Stimulated activated naive CD8-positive, alpha-beta T cell treated with anti-CD3 and anti-CD28 coated beads, Interleukin-15, Interleukin-2, amounts not matched to agents 100 ng/mL and 50 ng/mL, for 24 hours (primary cell): Measurements from ENCODE around the gene FBN3.

Source experiments
- H3K27ac Mint-ChIP-seq: one replicate; pipeline ENCODE4 v1.8.0; 2021; ENCODE audit warnings: mild to moderate bottlenecking, mixed read lengths
- H3K27me3 Mint-ChIP-seq: one replicate; pipeline ENCODE4 v1.8.0; 2021; ENCODE audit warnings: mixed read lengths
- H3K36me3 Mint-ChIP-seq: one replicate; pipeline ENCODE4 v1.8.0; 2021; ENCODE audit warnings: low read depth, mixed read lengths
- H3K4me1 Mint-ChIP-seq: one replicate; pipeline ENCODE4 v1.8.0; 2021; ENCODE audit warnings: low read depth, mixed read lengths
- H3K4me3 Mint-ChIP-seq: one replicate; pipeline ENCODE4 v1.8.0; 2021; ENCODE audit warnings: mild to moderate bottlenecking, mixed read lengths
- H3K9me3 Mint-ChIP-seq: one replicate; pipeline ENCODE4 v1.8.0; 2021; ENCODE audit warnings: mixed read lengths

Gene FBN3

GRCh38 chr19:8094336-8094735 is 55.1 kb downstream of the FBN3 start:
- Mint-ChIP-seq H3K9me3 (no peaks in the 10 kb centered on the region), H3K36me3 (no peaks in the 10 kb centered on the region), H3K27ac (no peak overlapping the region), H3K27me3 (peaks cover 5% of the 10 kb centered on the region), H3K4me3 (no peak overlapping the region), H3K4me1 (no peaks in the 10 kb centered on the region)

GRCh38 chr19:8093740-8094139 is 55.7 kb downstream of the FBN3 start:
- Mint-ChIP-seq H3K4me1 (no peaks in the 10 kb centered on the region), H3K27me3 (peaks cover 5% of the 10 kb centered on the region), H3K27ac (no peak overlapping the region), H3K4me3 (no peak overlapping the region), H3K36me3 (no peaks in the 10 kb centered on the region), H3K9me3 (no peaks in the 10 kb centered on the region)

- no peaks in the 10 kb centered on the region for H3K9me3 Mint-ChIP-seq
- no peaks in the 10 kb centered on the region for H3K27me3 Mint-ChIP-seq
- H3K4me3 Mint-ChIP-seq: no peak overlapping the region
- no peak overlapping the region for H3K27ac Mint-ChIP-seq
- no peaks in the 10 kb centered on the region for H3K4me1 Mint-ChIP-seq
- H3K36me3 Mint-ChIP-seq: no peaks in the 10 kb centered on the region
Observed at GRCh38 chr19:8090950-8091349, 58.4 kb downstream of the FBN3 start.

GRCh38 chr19:8089664-8090601 is 59.5 kb downstream of the FBN3 start:
- Mint-ChIP-seq H3K4me1 (no peaks in the 10 kb centered on the region), H3K27me3 (no peaks in the 10 kb centered on the region), H3K36me3 (no peaks in the 10 kb centered on the region), H3K4me3 (no peak overlapping the region), H3K9me3 (no peaks in the 10 kb centered on the region), H3K27ac (no peak overlapping the region)

- Mint-ChIP-seq H3K27me3 (no peaks in the 10 kb centered on the region), H3K27ac (no peak overlapping the region), H3K9me3 (no peaks in the 10 kb centered on the region), H3K36me3 (no peaks in the 10 kb centered on the region), H3K4me3 (no peak overlapping the region), H3K4me1 (no peaks in the 10 kb centered on the region)
Observed at GRCh38 chr19:8088752-8089663, 60.4 kb downstream of the FBN3 start.

GRCh38 chr19:8087876-8088275 is 61.5 kb downstream of the FBN3 start:
- H3K27ac Mint-ChIP-seq: no peak overlapping the region
- no peak overlapping the region for H3K4me3 Mint-ChIP-seq
- H3K9me3 Mint-ChIP-seq: no peaks in the 10 kb centered on the region
- H3K4me1 Mint-ChIP-seq: no peaks in the 10 kb centered on the region
- no peaks in the 10 kb centered on the region for H3K36me3 Mint-ChIP-seq
- no peaks in the 10 kb centered on the region for H3K27me3 Mint-ChIP-seq

- Mint-ChIP-seq H3K27ac (no peak overlapping the region), H3K27me3 (no peaks in the 10 kb centered on the region), H3K4me3 (no peak overlapping the region), H3K9me3 (no peaks in the 10 kb centered on the region), H3K36me3 (no peaks in the 10 kb centered on the region), H3K4me1 (no peaks in the 10 kb centered on the region)
Observed at GRCh38 chr19:8086849-8087248, 62.5 kb downstream of the FBN3 start.

- H3K27ac Mint-ChIP-seq: no peak overlapping the region
- H3K9me3 Mint-ChIP-seq: no peaks in the 10 kb centered on the region
- no peaks in the 10 kb centered on the region for H3K27me3 Mint-ChIP-seq
- no peaks in the 10 kb centered on the region for H3K4me1 Mint-ChIP-seq
- H3K4me3 Mint-ChIP-seq: no peak overlapping the region
- H3K36me3 Mint-ChIP-seq: no peaks in the 10 kb centered on the region
Observed at GRCh38 chr19:8085598-8086408, 63.6 kb downstream of the FBN3 start.

GRCh38 chr19:8084152-8084551 is 65.2 kb downstream of the FBN3 start:
- H3K36me3 Mint-ChIP-seq: no peaks in the 10 kb centered on the region
- H3K27me3 Mint-ChIP-seq: no peaks in the 10 kb centered on the region
- H3K4me1 Mint-ChIP-seq: no peaks in the 10 kb centered on the region
- no peak overlapping the region for H3K4me3 Mint-ChIP-seq
- no peaks in the 10 kb centered on the region for H3K9me3 Mint-ChIP-seq
- H3K27ac Mint-ChIP-seq: no peak overlapping the region

- Mint-ChIP-seq H3K27ac (no peak overlapping the region), H3K4me3 (no peak overlapping the region), H3K27me3 (no peaks in the 10 kb centered on the region), H3K9me3 (no peaks in the 10 kb centered on the region), H3K36me3 (no peaks in the 10 kb centered on the region), H3K4me1 (no peaks in the 10 kb centered on the region)
Observed at GRCh38 chr19:8083141-8083540, 66.3 kb downstream of the FBN3 start.

GRCh38 chr19:8081569-8082550 is 67.5 kb downstream of the FBN3 start:
- H3K36me3 Mint-ChIP-seq: no peaks in the 10 kb centered on the region
- H3K9me3 Mint-ChIP-seq: no peaks in the 10 kb centered on the region
- no peaks in the 10 kb centered on the region for H3K27me3 Mint-ChIP-seq
- no peak overlapping the region for H3K4me3 Mint-ChIP-seq
- no peaks in the 10 kb centered on the region for H3K4me1 Mint-ChIP-seq
- no peak overlapping the region for H3K27ac Mint-ChIP-seq

- no peaks in the 10 kb centered on the region for H3K27me3 Mint-ChIP-seq
- no peaks in the 10 kb centered on the region for H3K36me3 Mint-ChIP-seq
- H3K9me3 Mint-ChIP-seq: no peaks in the 10 kb centered on the region
- no peak overlapping the region for H3K27ac Mint-ChIP-seq
- no peak overlapping the region for H3K4me3 Mint-ChIP-seq
- H3K4me1 Mint-ChIP-seq: no peaks in the 10 kb centered on the region
Observed at GRCh38 chr19:8080832-8081231, 68.6 kb downstream of the FBN3 start.

- no peaks in the 10 kb centered on the region for H3K4me1 Mint-ChIP-seq
- no peaks in the 10 kb centered on the region for H3K27me3 Mint-ChIP-seq
- H3K9me3 Mint-ChIP-seq: no peaks in the 10 kb centered on the region
- no peak overlapping the region for H3K4me3 Mint-ChIP-seq
- H3K27ac Mint-ChIP-seq: no peak overlapping the region
- no peaks in the 10 kb centered on the region for H3K36me3 Mint-ChIP-seq
Observed at GRCh38 chr19:8079988-8080387, 69.4 kb downstream of the FBN3 start.
